Embryonic facial prominence (tissue), 1 donor: ENCODE measurements around the gene RPL26.
A peak's percentile ranks its signal among the peaks of the same experiment; 100 is the strongest.

ENCODE experiments used
- DNase-seq: peaks from one replicate; pipeline ENCODE4 v3.0.0-alpha.2; 2016; ENCODE audit errors: extremely low spot score

The RPL26 gene

GRCh38 chr17:8383143-8383822, at the start of gene RPL26:
Gene RPL26, minus strand, starts transcription at chr17:8383193. Its CDS starts 883 bp downstream, at chr17:8382310.
- DNase-seq, result peak; percentile 98

DNA sequence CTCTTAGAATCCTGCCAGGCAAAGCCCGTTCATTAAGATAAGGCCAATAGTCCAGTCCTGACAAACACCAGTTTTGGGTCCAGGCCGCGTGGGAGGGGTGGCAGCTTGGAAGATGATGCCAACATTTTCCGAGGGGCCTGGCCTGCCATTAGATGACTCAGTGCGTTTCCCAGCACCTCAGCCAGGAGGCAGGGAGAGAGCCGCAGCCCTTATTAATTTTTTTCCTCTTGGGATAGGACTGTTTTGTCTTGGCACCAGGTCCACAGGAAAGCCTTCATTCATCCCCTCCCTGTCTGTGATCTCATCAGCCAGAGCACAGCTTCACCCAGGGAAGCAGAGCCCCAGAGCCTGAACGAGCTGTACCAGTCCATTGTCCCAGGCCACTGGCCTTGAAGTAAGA, 48.0 kb upstream of the RPL26 start:
- no peak for DNase-seq

GRCh38 chr17:8426802-8427201, 43.8 kb upstream of the RPL26 start:
- no peak for DNase-seq

GRCh38 chr17:8426094-8426720, 43.2 kb upstream of the RPL26 start:
- DNase-seq, result no peak

- no peak for DNase-seq
Observed at GRCh38 chr17:8421571-8421970, 38.6 kb upstream of the RPL26 start.

GRCh38 chr17:8420041-8420934, 37.3 kb upstream of the RPL26 start:
- no peak for DNase-seq

DNA sequence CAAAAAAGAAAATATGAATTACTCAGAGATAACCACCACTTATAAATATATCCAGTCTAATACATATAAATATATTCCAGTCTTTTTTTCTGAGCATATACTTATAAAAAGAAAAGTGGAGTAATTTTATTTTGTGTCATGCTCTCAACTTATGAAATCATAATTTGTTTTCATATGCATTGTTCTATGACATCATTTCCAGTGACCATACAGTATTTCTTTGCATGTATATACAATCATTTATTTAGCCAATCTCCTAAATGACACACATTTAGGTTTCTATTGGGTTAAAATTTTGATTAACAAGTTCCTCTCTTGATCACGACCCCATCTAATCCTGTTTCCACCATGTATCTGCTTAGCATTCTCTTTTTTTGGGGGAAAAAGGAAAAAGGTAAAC, 36.3 kb upstream of the RPL26 start:
- no peak for DNase-seq

GRCh38 chr17:8418471-8418870, 35.5 kb upstream of the RPL26 start:
- DNase-seq, result no peak

DNA sequence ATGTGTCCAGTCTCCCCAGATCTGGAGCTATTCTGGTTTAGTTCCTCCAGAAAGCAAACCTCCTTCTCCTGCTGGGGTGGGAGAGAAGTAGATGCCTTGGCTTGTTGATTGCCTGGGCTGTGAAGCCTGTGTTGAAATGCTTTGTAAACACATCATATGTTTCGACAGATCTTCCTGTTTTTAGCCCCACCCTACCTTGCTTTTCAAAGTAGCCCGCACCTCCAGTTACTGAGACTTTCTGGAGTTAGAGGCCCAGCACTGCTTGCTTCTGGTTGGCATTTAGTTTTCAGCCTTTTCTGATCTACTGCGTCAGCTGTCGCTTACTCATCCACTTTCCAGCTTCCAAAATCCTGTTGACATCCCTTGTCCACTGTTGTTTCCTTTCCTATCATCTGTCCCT, 34.8 kb upstream of the RPL26 start:
- DNase-seq, result no peak

GRCh38 chr17:8413938-8414337, 30.9 kb upstream of the RPL26 start:
- no peak for DNase-seq

- no peak for DNase-seq
Observed at GRCh38 chr17:8413328-8413727, 30.3 kb upstream of the RPL26 start.

DNA sequence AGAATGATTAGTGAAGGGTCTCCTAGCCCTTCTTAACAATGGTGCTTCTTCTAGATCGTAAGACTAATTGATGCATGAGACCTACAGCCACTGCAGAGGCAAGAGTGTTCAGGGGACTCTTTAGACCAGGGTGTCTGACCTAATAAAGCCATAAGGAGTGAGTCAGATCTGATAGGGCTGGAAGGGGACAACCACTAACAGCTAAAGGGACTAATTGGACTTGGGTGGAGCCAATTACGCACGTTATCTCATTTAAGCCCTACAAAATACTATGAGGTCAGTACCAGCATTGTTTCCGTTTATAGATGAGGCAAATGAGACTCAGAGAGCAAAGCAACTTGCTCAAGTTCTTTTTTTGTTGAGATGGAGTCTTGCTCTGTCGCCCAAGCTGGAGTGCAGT, 29.1 kb upstream of the RPL26 start:
- DNase-seq, result no peak

GRCh38 chr17:8410883-8411238, 27.9 kb upstream of the RPL26 start:
- no peak for DNase-seq

GRCh38 chr17:8409966-8410882, 27.2 kb upstream of the RPL26 start:
- peak; percentile 69 for DNase-seq

DNA sequence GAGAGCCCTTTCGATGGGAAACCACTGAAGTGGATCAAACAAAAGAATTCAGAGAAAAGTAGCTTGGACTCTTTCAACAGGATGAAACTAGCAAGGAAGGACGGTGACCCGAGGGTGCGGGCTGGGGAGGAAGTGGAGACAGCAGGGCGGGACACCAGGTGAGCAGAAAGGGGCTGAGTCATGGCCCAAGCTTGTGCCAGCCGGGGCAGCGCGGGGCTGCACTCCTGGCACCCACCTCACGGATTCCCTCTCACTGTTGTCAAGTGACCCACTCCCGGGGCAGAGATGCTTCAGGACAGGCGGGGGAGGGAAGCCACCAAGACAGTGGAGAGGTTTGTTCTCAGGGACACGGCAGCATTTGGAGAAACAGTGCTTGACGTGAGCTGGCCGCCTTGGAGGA, 25.4 kb upstream of the RPL26 start:
- no peak for DNase-seq

GRCh38 chr17:8406174-8406573, 23.2 kb upstream of the RPL26 start:
- DNase-seq, result no peak

- no peak for DNase-seq
Observed at GRCh38 chr17:8405499-8406016, 22.6 kb upstream of the RPL26 start.

GRCh38 chr17:8402921-8403536, 20.0 kb upstream of the RPL26 start:
- DNase-seq, result no peak

DNA sequence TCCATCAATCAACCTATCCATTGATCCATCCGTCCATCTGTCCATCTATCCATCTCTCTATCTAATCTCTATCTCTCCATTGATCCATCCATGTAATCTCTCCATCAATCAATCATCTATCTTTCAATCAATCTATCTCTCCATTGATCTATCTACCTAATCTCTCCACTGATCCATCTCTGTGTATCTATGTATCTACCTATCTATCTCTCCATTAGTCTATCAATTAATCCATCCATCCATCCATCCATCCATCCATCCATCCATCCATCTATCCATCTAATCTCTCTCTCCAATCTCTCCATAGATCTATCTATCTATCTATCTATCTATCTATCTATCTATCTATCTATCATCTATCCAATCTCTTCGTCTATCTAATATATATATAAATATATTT, 18.1 kb upstream of the RPL26 start:
- DNase-seq, result no peak

- no peak for DNase-seq
Observed at GRCh38 chr17:8398980-8399379, 16.0 kb upstream of the RPL26 start.

- no peak for DNase-seq
Observed at GRCh38 chr17:8397636-8398035, 14.6 kb upstream of the RPL26 start, which contains the start of gene RNF222. Gene RNF222, minus strand, starts transcription at chr17:8397827. Its CDS starts 4,366 bp downstream, at chr17:8393461.
